ENCODE measurements around the gene LIN52.

The LIN52 gene

DNA sequence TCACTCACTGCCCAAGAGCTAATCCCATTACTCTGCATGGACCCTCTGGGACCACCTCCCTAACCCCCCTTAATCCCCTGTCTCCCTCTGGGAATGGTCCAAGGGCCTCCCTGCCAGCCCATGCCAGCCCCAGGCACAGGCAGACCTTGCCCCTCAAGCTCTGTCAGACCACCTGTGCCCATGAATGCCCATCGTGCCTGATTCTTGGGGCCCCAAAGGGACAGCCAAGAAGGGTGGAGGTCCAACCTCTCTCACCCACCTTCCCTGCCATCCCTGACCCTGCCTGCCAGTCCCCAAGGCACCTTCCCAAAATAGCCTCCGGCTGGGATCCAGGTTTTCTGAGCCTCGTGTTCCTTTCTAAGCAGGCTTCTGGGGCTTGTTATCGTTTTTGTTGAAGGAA is 133.7 kb downstream of the LIN52 start:
- H3K4me3 ChIP-seq (ENCODE audit: control insufficient read depth, low read depth, low read length), result no peak overlapping the region
- DNase-seq (ENCODE audit: low read depth), result no peak
- TF ChIP-seq CTCF (conservative IDR thresholded peaks at IDR 0.05; ENCODE audit: control insufficient read depth, insufficient read depth, low read depth, low read length), result no peak

DNA sequence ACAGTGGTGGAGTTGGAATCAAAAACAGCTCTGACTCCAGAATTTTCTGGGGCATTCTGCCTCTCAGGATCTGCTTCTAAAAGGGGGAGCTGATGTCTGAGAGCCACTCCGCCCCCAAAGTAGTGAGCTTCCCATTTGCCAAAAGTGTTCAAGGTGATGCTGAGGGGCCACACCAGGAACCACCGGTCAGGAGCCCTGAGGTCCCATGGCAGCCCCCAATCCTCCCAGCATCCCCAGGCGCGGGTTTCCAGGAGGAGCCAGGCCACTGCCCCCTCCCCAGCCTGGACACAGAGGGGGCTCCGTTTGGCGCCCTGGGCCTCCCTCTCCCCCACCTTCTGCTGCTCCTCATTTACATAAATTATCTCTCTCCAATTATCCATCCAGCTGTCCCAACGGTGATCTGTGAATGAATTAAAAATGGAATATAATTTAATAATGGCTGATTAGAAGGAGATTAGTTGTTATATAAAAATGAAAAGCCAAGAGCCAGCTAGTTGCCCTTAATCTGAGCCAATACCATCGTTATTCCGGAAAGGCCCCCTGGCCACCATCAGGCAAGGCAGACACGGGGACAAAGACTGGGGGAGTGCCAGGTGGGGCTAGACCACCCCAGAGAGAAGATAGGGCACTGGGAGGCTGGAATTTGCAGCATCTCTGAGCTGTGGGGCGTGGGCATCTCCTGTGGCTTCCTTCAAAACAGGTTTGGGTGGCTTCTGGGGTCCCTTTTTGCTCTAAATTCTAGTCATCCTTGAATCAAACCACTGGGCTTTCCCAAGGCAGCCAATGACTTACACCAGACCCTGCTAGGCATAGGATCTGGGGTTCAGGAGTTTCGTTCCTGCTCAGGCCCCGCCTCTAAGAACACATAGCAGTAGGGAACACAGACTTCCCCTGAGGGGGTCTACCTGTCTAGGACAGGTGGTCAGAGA is 134.8 kb downstream of the LIN52 start:
- TF ChIP-seq CTCF (conservative IDR thresholded peaks at IDR 0.05; ENCODE audit: control insufficient read depth, insufficient read depth, low read depth, low read length), result no peak
- DNase-seq (ENCODE audit: low read depth), result no peak
- H3K4me3 ChIP-seq (ENCODE audit: control insufficient read depth, low read depth, low read length), result no peak overlapping the region

DNA sequence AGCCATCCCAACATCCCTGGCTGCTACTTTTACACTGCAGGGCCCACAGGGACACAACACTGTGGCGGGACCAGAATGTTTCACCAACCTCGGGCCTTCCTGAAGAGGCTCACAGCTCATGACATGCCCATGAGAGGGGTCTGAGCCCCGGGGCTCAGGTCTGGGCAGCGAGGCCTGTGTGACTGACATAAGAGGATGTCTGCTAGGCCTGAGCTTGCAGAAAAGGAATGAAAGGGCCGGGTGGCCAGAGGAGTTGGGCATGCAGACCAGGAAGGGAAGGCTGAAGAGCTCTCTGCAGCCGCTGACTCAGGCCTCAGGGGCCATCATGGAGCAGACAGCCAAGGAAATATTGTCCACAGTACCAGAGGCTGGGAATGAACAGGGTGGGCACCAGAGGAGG is 136.2 kb downstream of the LIN52 start:
- H3K4me3 ChIP-seq (ENCODE audit: control insufficient read depth, low read depth, low read length), result no peak overlapping the region
- no peak for TF ChIP-seq CTCF (conservative IDR thresholded peaks at IDR 0.05; ENCODE audit: control insufficient read depth, insufficient read depth, low read depth, low read length)
- DNase-seq (ENCODE audit: low read depth), result no peak

DNA sequence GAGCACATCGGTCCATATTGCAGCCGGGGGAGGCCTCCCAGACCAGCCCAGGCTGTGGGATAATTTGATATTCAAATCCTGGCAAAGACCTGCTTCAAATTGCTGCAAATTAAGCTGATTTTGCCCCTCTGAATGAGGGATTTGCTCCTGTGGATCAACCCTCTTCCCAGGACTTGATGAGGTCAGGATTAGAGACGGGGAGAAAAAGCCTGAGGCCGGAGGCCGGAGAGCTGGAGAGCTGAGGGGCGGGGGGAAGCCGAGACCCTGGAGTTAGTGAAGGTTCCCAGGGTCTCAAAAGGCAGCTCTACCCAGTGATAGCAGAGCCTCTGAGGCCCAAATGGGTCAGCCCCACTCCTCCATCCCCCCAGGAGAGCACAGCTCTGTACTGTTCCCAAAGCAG is 137.0 kb downstream of the LIN52 start:
- no peak for DNase-seq (ENCODE audit: low read depth)
- no peak for TF ChIP-seq CTCF (conservative IDR thresholded peaks at IDR 0.05; ENCODE audit: control insufficient read depth, insufficient read depth, low read depth, low read length)
- no peak overlapping the region for H3K4me3 ChIP-seq (ENCODE audit: control insufficient read depth, low read depth, low read length)

- no peak overlapping the region for H3K4me3 ChIP-seq (ENCODE audit: control insufficient read depth, low read depth, low read length)
- TF ChIP-seq CTCF (conservative IDR thresholded peaks at IDR 0.05; ENCODE audit: control insufficient read depth, insufficient read depth, low read depth, low read length), result no peak
- DNase-seq (ENCODE audit: low read depth), result no peak
These were observed 138.3 kb downstream of the LIN52 start for GRCh38 chr14:74223016-74223415.

DNA sequence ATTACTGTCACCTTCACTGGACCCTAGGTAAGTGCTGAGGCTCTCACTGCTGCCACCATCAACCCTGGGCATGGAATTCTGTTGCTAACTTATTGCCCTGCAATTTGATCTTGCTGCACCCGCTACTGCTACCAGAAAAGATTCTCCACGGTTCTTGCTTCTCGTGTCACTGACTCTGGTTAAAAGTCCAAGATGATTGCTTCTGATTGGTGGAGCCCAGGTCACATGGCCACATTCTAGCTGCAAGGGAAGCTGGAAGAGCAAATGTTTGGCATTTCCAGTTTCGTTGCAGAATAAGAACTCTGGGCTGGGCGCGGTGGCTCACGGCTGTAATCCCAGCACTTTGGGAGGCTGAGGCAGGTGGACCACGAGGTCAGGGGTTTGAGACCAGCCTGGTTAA is 147.0 kb downstream of the LIN52 start:
- TF ChIP-seq CTCF (conservative IDR thresholded peaks at IDR 0.05; ENCODE audit: control insufficient read depth, insufficient read depth, low read depth, low read length), result no peak
- no peak for DNase-seq (ENCODE audit: low read depth)
- no peak overlapping the region for H3K4me3 ChIP-seq (ENCODE audit: control insufficient read depth, low read depth, low read length)
